GM18508 (cell line): ENCODE data around the gene SKIC3.

ENCODE experiments used
- ATAC-seq: cut with Tn5 transposase; IDR thresholded peaks from one replicate; pipeline ENCODE4 v1.9.1; 2021; ENCODE audit warnings: moderate number of reproducible peaks; ENCODE audit not compliant: insufficient read depth, unreplicated experiment

Gene SKIC3

DNA sequence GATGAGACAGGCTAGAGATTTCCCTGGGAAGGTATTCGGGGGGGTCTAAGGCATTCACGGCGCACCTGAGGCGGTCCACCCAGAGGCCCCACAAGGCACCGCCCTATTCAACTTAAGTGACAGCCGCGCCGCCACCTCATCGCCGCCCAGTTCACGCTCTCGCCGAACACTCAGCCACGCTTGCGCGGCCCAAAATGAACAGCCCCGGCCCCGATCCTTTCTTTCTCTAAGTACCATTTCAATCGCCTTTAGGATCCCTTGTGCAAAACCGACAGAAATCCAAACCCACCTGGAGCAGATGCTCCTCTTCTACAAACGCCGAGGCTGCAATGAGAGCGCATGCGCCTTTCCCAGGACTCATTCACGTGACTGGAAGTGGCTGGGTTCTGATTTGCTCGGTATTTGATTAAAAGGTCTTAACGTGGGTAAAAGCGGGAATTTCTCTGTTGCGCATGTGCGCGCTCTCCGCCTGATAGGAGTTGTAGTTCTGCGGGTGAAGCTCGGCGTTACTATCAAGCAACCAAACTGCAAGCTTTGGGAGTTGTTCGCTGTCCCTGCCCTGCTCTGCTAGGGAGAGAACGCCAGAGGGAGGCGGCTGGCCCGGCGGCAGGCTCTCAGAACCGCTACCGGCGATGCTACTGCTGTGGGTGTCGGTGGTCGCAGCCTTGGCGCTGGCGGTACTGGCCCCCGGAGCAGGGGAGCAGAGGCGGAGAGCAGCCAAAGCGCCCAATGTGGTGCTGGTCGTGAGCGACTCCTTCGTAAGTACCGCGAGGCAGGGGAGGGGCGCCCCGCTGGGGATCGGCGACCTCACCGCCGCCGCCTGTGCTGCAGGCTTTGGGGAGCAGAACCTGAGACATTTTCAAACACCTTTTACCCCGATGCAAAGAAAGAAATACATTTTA lies at the start of gene SKIC3, which contains the start of gene ARSK:
Gene SKIC3 (minus strand): TSS at position 331 of the 902 bp plus-strand sequence. CDS start 7,827 bp downstream, outside the sequence.
Gene ARSK (plus strand): TSS at position 455 of the 902 bp plus-strand sequence. CDS start 178 bp downstream, at position 633.
- ATAC-seq: peak; percentile 83

GRCh38 chr5:95600557-95600956 lies 45.8 kb upstream of the SKIC3 start:
- no peak for ATAC-seq

- ATAC-seq: no peak
These were observed 44.5 kb upstream of the SKIC3 start for GRCh38 chr5:95599252-95599651.

DNA sequence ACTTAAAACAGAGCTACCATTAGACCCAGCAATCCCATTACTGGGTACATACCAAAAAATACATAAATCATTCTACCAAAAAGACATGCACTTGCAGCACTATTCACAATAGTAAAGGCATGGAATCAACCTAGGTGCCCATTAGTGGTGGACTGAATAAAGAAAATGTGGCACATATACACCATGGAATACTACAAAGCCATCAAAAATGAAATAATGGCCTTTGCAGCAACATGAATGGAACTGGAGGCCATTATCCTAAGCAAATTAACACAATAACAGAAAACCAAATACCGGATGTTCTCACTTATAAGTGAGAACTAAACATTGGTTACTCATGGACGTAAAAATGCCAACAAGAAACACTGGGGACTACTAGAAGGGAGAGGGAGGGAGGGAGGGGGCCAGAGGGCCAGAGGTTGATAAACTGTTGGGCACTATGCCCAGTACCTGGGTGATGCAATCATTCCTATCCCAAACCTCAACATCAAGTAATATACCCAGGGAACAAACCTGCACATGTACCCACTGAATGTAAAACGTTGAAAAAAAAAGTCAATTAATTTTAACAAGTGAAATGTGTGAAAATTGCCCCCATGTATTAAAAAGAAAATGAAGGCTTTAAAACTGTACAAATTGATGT lies 40.6 kb upstream of the SKIC3 start:
- ATAC-seq: no peak

DNA sequence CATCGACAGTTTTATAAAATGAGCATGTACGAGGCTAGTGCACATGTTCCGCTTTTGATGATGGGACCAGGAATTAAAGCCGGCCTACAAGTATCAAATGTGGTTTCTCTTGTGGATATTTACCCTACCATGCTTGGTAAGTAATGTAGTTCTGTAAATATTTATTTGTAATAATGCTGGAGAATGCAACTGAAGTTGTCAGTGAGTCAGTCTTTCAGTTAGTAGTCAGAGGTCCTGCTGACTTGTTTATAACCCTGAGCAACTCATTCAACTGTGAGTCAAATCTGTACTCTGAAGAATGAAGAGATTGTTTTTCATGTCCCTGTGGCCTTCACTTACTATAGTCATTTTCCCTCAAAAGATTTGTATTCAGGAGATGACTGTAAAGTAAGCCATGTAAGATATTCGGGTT lies 36.7 kb upstream of the SKIC3 start:
- peak; percentile 62 for ATAC-seq

DNA sequence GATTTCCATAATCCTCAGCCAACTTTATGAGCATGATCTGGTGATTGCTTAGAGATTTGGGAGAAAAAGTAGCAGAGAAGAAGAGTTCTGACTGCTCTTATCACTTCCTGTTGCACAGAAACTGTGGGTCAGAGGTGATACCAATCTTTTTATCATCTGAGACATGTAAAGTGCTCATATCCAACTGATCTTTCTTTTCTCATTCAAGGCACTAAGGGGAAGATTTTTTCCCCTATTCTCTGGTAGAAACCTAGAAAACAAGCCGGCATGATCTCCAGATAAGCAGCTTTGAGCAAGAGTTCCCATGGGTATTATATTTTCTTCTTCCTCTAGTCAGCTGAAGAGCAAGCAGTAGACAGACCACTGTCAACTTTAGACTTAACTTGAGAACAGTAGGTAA lies 36.1 kb upstream of the SKIC3 start:
- ATAC-seq: no peak

DNA sequence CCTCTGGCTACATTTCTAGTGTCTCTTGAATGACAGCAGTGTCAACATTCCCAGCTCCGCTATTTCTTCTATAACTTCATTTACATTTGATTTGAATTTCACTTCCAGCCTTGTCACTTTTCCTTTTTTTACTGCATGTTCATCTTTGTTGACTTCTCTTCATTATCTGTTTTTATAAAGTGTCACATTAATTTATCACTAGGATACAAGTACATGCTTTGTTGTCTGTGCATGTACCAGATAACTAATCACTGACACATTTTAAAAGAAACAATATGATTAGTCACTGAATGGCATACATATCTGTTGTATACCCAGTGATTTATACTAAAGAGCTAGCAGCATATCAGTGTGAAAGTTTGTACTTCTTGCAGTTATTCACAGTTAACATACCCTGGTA lies 29.2 kb upstream of the SKIC3 start:
- ATAC-seq: no peak

GRCh38 chr5:95581576-95581975 lies 26.8 kb upstream of the SKIC3 start:
- no peak for ATAC-seq

GRCh38 chr5:95572016-95572415 lies 17.2 kb upstream of the SKIC3 start:
- ATAC-seq: no peak

GRCh38 chr5:95565280-95565920 lies 10.6 kb upstream of the SKIC3 start:
- ATAC-seq: no peak

DNA sequence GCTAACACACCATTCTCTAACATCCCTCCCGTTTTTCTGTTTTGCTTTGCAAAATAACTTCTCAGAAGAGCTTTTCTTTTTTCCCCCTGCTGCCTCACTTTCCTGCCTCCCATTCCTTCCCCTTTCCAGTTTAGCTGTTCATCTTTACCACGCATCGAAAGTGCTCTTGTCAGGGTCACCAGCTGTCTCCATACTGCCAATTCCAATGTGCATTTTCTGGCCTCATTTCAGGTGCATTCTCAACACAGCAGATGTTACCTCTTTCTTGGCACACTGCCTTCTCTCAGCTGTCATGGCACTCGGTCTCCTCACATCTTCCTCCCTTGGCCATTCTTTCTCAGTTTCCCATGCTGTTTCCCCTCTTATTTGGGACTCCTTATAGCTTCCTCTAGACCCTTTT lies 9.7 kb upstream of the SKIC3 start:
- no peak for ATAC-seq

DNA sequence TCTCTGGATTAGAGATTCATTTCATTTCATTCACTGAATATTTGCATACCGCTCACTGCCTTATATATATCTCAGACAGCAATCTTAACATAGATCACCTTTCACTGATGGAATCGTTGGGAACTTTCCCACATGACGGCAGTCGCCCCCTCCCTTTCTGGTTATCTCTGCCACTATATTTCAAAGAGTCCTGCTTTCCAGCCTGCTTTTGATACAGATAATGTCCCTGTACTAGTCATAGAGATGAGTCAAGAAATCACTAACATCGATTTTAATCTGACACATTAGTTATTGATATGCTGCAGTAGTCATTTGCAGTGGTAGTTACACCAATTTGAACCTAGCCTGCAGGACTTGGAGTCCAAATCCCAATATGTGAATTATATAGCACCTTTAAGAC lies 8.6 kb upstream of the SKIC3 start:
- no peak for ATAC-seq

GRCh38 chr5:95562282-95562681 lies 7.5 kb upstream of the SKIC3 start:
- ATAC-seq: no peak

- no peak for ATAC-seq
These were observed 3.1 kb upstream of the SKIC3 start for GRCh38 chr5:95557841-95558240.

GRCh38 chr5:95555553-95555952 lies 776 bp upstream of the SKIC3 start:
- no peak for ATAC-seq

GRCh38 chr5:95554331-95554646 lies 488 bp downstream of the SKIC3 start:
- ATAC-seq: peak; percentile 3

DNA sequence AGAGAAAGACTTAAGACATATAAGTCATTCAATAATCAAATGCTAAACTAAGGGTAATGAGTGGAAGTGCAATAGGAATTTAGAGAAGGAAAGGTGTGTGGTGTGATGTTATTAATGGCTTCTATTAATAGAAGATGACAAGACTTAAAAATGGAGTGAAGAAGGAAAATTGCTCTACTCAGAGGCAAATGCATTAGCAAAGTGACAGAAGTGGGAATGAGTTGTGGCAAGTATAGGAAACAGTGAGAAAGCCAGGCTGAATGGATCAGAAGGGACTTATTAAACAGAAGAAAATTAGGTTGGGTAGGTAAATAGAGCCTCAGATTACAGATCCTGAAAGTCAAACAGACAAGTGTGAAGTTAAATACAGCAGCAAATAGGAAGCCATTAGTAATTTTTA lies 5.7 kb downstream of the SKIC3 start:
- ATAC-seq: no peak

GRCh38 chr5:95543017-95543705 lies 11.6 kb downstream of the SKIC3 start:
- no peak for ATAC-seq

- ATAC-seq: no peak
These were observed 17.3 kb downstream of the SKIC3 start for GRCh38 chr5:95537501-95537900.

DNA sequence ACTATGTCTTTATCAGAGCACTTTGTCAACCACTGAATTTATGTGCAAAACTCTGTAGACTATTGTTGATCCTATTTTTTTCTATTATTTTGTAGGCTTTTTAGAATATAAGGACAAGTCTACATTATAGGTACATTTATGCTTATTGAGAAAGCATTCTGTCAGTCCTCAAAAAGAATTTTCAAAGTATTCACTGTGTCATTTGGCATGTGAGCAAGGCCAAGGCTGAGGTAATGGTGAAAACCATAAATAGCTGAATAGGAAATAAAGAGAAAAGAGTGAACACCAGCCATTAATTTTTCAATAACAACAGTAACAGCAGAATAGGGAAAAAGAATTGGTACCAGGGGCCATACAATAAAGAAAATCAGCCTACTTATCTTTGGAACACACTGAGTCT lies 21.0 kb downstream of the SKIC3 start:
- ATAC-seq: no peak

GRCh38 chr5:95533106-95533505 lies 21.7 kb downstream of the SKIC3 start:
- ATAC-seq: no peak
